K562 (cell line): ENCODE results near the gene AKAP14. TPM values are rescaled to one million over a fixed set of nuclear protein-coding genes. Genes with fewer than 3 reads are reported as not detected.

Experiments
- FUS ChIP-seq: fragments of 200-400 bp; formaldehyde crosslinking; optimal IDR thresholded peaks from 2 replicates; pipeline ENCODE3; 2017; ENCODE audit warnings: low read depth, low read length
- HCFC1 ChIP-seq: IDR thresholded peaks from 2 replicates; pipeline ENCODE4 v1.6.1; 2012; ENCODE audit warnings: low read depth, low read length, improper control_type of control experiment
- NRF1 ChIP-seq, 2 experiments: fragments of 450-650 bp; IDR thresholded peaks in 1 of 2; conservative IDR thresholded peaks in 1 of 2; 2 replicates each; pipeline ENCODE4 v1.6.1; 2014; ENCODE audit warnings: mild to moderate bottlenecking in 2 of 2
- SIN3B ChIP-seq: fragments of 450-650 bp; IDR thresholded peaks from 2 replicates; pipeline ENCODE4 v1.6.1; 2017; ENCODE audit warnings: low read depth, mild to moderate bottlenecking, moderate library complexity
- SOX6 ChIP-seq: fragments of 450-650 bp; IDR thresholded peaks from 2 replicates; pipeline ENCODE4 v1.6.1; 2014; ENCODE audit warnings: mild to moderate bottlenecking
- SP1 ChIP-seq: sonication (generic); formaldehyde crosslinking; IDR thresholded peaks from 2 replicates; pipeline ENCODE4 v1.8.1; 2022; ENCODE audit warnings: mild to moderate bottlenecking, missing genetic modification reagents
- TEAD1 ChIP-seq, 2 experiments: fragments of 450-650 bp in 1 of 2; sonication (generic) in 1 of 2; formaldehyde crosslinking; IDR thresholded peaks; 2 replicates each; pipeline versions ENCODE4 v1.4.0 to v1.8.0; 2020 to 2022; ENCODE audit warnings: mild to moderate bottlenecking in 2 of 2, missing genetic modification reagents in 1 of 2
- ZNF695 ChIP-seq: fragments of 450-650 bp; formaldehyde crosslinking; IDR thresholded peaks from 2 replicates; pipeline ENCODE4 v1.4.0; 2020; ENCODE audit warnings: mild to moderate bottlenecking, moderate library complexity
- polyA plus RNA-seq, 8 experiments: library from polyadenylated mRNA; depleted of rRNA in 4 of 8; stranded (reverse) in 5 of 8; unstranded in 3 of 8; fragments of >200 nt; fragmentation: Nextera tagmentation in 2 of 8; fragmentation: Illumina TruSeq in 1 of 8; extraction: Ambion mirVana in 2 of 8; extraction: Trizol in 1 of 8; gene quantifications; 2 replicates each; pipeline versions ENCODE4 v1.2.1 to v1.2.3, GENCODE V29; 2011 to 2014; ENCODE audit warnings: inconsistent platforms in 1 of 8, missing spikeins in 1 of 8
- total RNA-seq, 7 experiments: library from RNA; depleted of rRNA in 6 of 7; stranded (reverse); fragments of >200 nt in 6 of 7; fragmentation: Illumina TruSeq in 2 of 7; extraction: Trizol in 2 of 7; gene quantifications; 2 replicates each; pipeline versions ENCODE4 v1.2.1 to v1.2.3, GENCODE V29; 2011 to 2021; ENCODE audit warnings: low replicate concordance in 1 of 7
- TF ChIP-seq, protein P1 (sequence below): IDR thresholded peaks from 3 replicates; pipeline ENCODE4 v1.6.1; 2011; ENCODE audit warnings: borderline replicate concordance, mild to moderate bottlenecking, moderate library complexity; ENCODE audit not compliant: insufficient read length; ENCODE audit errors: extremely low read depth
- TF ChIP-seq, protein P2 (sequence below), 2 experiments: fragments of 450-650 bp; formaldehyde crosslinking in 1 of 2; IDR thresholded peaks; 2 replicates each; pipeline versions ENCODE4 v1.4.0 to v1.6.1; 2014 to 2020; ENCODE audit warnings: mild to moderate bottlenecking in 2 of 2, borderline replicate concordance in 1 of 2, low read depth in 1 of 2
- TF ChIP-seq, protein P3 (sequence below), 2 experiments: fragments of 450-650 bp; conservative IDR thresholded peaks; 2 replicates each; pipeline ENCODE4 v1.6.1; 2017; ENCODE audit warnings: mild to moderate bottlenecking in 2 of 2, moderate library complexity in 2 of 2

AKAP14 gene
- total and polyA plus RNA-seq, 9 of the 15 experiments (the other 6 are each of a cell fraction or from before 2014, with no cell fraction given), result not detected

DNA sequence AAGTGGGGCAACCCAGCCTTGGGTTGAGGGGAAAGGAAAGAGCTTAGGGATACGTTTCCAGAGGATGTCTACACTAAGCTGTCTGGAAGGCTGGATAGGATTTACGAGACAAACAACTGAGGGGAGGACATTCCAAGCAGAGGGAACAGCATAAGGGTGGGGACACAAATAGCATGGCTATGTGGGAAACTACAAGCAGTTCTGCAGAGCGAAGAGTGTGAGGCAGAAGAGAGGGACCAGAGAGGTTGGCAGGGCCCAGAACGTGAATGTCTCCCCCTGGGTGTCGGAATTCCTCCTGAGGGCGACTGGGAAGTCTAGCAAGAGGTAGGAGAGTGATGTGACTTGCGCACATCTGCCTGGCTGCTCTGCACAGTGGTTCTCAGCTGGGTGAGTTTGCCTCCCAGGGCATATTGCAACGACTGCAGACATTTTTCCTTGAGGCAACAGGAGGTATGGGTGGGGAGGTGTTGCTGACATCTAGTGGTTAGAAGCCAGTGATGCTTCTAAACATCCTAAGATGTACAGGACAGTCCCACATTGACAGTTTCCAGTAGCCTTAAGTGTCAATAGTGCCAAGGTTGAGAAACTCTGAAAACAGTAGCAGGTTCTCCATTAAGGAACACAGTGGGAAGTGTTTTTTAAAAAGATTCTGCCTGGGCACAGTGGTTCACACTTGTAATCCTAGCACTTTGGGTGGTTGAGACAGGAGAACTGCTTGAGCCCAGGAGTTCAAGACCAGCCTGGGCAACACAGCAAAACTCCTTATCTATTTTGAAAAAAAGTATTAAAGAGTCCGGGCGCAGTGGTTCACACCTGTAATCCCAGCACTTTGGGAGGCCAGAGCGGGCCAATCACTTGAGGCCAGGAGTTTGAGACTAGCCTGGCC, 14.9 kb upstream of the AKAP14 start (continued):
- TF ChIP-seq, protein P1, sequence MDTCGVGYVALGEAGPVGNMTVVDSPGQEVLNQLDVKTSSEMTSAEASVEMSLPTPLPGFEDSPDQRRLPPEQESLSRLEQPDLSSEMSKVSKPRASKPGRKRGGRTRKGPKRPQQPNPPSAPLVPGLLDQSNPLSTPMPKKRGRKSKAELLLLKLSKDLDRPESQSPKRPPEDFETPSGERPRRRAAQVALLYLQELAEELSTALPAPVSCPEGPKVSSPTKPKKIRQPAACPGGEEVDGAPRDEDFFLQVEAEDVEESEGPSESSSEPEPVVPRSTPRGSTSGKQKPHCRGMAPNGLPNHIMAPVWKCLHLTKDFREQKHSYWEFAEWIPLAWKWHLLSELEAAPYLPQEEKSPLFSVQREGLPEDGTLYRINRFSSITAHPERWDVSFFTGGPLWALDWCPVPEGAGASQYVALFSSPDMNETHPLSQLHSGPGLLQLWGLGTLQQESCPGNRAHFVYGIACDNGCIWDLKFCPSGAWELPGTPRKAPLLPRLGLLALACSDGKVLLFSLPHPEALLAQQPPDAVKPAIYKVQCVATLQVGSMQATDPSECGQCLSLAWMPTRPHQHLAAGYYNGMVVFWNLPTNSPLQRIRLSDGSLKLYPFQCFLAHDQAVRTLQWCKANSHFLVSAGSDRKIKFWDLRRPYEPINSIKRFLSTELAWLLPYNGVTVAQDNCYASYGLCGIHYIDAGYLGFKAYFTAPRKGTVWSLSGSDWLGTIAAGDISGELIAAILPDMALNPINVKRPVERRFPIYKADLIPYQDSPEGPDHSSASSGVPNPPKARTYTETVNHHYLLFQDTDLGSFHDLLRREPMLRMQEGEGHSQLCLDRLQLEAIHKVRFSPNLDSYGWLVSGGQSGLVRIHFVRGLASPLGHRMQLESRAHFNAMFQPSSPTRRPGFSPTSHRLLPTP, result no peak
- TF ChIP-seq, protein P2, sequence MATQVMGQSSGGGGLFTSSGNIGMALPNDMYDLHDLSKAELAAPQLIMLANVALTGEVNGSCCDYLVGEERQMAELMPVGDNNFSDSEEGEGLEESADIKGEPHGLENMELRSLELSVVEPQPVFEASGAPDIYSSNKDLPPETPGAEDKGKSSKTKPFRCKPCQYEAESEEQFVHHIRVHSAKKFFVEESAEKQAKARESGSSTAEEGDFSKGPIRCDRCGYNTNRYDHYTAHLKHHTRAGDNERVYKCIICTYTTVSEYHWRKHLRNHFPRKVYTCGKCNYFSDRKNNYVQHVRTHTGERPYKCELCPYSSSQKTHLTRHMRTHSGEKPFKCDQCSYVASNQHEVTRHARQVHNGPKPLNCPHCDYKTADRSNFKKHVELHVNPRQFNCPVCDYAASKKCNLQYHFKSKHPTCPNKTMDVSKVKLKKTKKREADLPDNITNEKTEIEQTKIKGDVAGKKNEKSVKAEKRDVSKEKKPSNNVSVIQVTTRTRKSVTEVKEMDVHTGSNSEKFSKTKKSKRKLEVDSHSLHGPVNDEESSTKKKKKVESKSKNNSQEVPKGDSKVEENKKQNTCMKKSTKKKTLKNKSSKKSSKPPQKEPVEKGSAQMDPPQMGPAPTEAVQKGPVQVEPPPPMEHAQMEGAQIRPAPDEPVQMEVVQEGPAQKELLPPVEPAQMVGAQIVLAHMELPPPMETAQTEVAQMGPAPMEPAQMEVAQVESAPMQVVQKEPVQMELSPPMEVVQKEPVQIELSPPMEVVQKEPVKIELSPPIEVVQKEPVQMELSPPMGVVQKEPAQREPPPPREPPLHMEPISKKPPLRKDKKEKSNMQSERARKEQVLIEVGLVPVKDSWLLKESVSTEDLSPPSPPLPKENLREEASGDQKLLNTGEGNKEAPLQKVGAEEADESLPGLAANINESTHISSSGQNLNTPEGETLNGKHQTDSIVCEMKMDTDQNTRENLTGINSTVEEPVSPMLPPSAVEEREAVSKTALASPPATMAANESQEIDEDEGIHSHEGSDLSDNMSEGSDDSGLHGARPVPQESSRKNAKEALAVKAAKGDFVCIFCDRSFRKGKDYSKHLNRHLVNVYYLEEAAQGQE (IDR thresholded peaks at IDR 0.05; ENCODE audit: borderline replicate concordance), result peak; percentile 47; the same call in 1 of the 2 replicates
- TF ChIP-seq, protein P2 (CRISPR knock-in tag; IDR thresholded peaks at IDR 0.05; ENCODE audit: low read depth), result no peak
- TF ChIP-seq HCFC1, result no peak
- TF ChIP-seq, protein P3, sequence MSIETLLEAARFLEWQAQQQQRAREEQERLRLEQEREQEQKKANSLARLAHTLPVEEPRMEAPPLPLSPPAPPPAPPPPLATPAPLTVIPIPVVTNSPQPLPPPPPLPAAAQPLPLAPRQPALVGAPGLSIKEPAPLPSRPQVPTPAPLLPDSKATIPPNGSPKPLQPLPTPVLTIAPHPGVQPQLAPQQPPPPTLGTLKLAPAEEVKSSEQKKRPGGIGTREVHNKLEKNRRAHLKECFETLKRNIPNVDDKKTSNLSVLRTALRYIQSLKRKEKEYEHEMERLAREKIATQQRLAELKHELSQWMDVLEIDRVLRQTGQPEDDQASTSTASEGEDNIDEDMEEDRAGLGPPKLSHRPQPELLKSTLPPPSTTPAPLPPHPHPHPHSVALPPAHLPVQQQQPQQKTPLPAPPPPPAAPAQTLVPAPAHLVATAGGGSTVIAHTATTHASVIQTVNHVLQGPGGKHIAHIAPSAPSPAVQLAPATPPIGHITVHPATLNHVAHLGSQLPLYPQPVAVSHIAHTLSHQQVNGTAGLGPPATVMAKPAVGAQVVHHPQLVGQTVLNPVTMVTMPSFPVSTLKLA (conservative IDR thresholded peaks at IDR 0.05), result no peak
- TF ChIP-seq SP1 (CRISPR knock-in tag), result 0 out of 2 replicates have a peak, but pooled peaks have one; percentile 33
- no peak; the same call in 1 of the 2 replicates for TF ChIP-seq SOX6
- TF ChIP-seq FUS, result no peak
- peak; percentile 55 to 57; a peak in 3 of 4 replicates for TF ChIP-seq NRF1 (conservative IDR thresholded peaks at IDR 0.05 in 1 of 2, IDR thresholded peaks at IDR 0.05 in 1 of 2)
- no peak for TF ChIP-seq ZNF695 (CRISPR knock-in tag)
- no peak for TF ChIP-seq SIN3B
- no peak for TF ChIP-seq TEAD1 (CRISPR knock-in tag; IDR thresholded peaks at IDR 0.05)
